Activated CD8-positive, alpha-beta memory T cell treated with anti-CD3 and anti-CD28 coated beads for 36 hours (primary cell): ENCODE measurements around the gene NIT1. TPM values are rescaled to one million over a fixed set of nuclear protein-coding genes. Genes with fewer than 3 reads are reported as not detected.

ENCODE experiments used
- CTCF ChIA-PET: fragments of 350-600 bp; sonication (Branson Sonifier 250); formaldehyde crosslinking; loops from one replicate; lab custom pipeline; 2021; ENCODE audit warnings: antibody characterized with exemption; lab: Charles Lee
- POLR2A ChIA-PET: fragments of 350-600 bp; sonication (Branson Sonifier 250); formaldehyde crosslinking; loops from one replicate; lab custom pipeline; 2021; ENCODE audit warnings: antibody characterized with exemption; lab: Charles Lee
- total RNA-seq, 2 experiments: library from RNA; stranded (reverse); gene quantifications; one replicate each; pipeline ENCODE4 v1.2.3, GENCODE V29; 2021

The NIT1 gene, protein sequence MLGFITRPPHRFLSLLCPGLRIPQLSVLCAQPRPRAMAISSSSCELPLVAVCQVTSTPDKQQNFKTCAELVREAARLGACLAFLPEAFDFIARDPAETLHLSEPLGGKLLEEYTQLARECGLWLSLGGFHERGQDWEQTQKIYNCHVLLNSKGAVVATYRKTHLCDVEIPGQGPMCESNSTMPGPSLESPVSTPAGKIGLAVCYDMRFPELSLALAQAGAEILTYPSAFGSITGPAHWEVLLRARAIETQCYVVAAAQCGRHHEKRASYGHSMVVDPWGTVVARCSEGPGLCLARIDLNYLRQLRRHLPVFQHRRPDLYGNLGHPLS
- 10 to 100 TPM; 38.6 to 40.3 TPM for total RNA-seq

DNA sequence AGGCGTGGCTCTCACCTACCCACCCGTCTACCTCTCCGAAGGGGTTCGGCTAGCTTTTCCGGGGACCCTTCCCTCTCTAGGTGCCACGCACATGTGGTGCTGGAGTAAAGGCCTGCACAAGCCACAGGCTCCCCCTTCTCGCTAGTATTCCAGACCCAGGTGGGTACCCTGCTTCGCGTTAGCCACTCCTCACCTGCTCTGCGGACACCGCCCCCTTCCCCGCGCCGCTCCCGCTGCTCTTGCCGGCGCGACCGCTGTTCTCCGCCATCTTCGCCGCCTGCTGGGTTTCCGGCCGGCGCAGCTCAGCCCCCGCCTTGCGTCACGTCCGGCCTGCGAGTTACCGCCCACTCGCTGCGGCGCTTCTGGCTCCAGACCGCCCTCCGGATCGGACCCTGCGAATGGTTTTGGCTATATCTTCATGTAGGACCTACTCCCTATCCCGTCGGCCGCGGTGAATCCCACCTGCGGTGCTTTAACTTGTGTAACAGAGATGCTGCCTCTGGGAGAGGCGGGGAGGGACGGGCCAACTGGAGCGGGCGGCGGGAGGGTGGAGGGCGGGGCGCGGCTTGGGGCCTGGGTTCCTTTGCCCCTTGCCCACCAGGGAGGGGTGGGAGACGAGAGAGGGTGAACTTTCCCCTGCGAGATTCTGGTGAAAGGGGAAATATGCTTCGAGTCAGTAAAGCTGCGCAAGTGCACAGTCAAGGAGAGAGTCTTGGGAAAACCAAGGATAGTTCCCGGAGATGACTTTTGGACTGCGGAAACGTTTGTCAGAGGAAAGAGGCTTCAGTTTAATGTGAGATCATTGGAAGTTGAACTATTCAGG lies at the start of gene NIT1, which contains the start of gene PFDN2:
Gene NIT1, plus strand, starts transcription at position 347 of the 823 bp plus-strand sequence. Its CDS starts 72 bp downstream, at position 419.
Gene PFDN2, minus strand, starts transcription at position 279 of the 823 bp plus-strand sequence. Its CDS starts 11 bp downstream, at position 268.
- CTCF ChIA-PET, result interaction anchor here (0.9 to 1.9 kb wide), 4 partner anchors 13 to 76 kb away, joined by 3 to 10 read pairs (median 4); partner anchors contain the start of genes ARHGAP30 and PPOX
- POLR2A ChIA-PET, result interaction anchor here (0.8 to 3.3 kb wide), 10 partner anchors 11 to 188 kb away, joined by 3 to 23 read pairs (median 4); partner anchors contain the start of genes ARHGAP30, DEDD, PPOX and UFC1

- ChIA-PET CTCF (interaction anchor here (0.6 to 5.3 kb wide), 11 partner anchors 8 to 67 kb away, joined by 3 to 42 read pairs (median 4); partner anchors contain the start of genes KLHDC9, NIT1, PFDN2 and USF1), POLR2A (interaction anchor here (1.0 to 3.9 kb wide), 7 partner anchors 7 to 64 kb away, joined by 3 to 45 read pairs (median 6); partner anchors contain the start of genes F11R, NIT1, PFDN2 and TSTD1)
These were observed 49.3 kb upstream of the NIT1 start for GRCh38 chr1:161068306-161069234.

- POLR2A ChIA-PET, result interaction anchor here (0.8 to 3.9 kb wide), 9 partner anchors 8 to 64 kb away, joined by 3 to 45 read pairs (median 6); partner anchors contain the start of genes F11R, KLHDC9, NIT1 and PFDN2
These were observed 48.7 kb upstream of the NIT1 start for GRCh38 chr1:161069241-161069640.

DNA sequence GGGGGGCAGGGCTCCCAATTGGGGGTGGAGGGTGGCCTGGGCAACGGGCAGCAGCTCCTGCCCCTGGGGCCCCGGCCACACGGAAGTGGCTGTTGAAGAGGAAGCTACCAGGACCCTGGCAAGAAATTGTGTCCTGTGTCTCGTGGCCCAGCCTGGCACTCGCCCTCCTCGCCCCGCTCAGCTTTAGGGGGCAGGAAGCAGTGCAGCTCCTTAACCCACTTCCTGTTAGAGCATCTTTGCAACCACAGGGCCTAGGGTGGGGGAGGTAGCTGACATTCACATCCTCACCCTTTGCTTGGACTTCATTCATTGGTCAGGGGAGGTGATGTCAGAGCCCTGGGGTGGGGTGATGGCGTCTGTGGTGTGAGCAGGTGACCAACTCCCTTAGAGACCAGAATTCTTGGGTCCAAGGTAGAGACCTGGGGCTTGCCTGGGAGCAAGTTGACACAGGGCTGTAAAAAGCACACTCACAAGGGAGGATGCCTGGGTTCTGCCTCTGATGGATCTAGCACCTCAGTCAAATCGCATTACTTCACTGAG lies 48.1 kb upstream of the NIT1 start, which contains the start of gene ARHGAP30:
Gene ARHGAP30, minus strand, starts transcription at position 161 of the 540 bp plus-strand sequence. CDS start 267 bp downstream, outside the sequence.
- ChIA-PET POLR2A (interaction anchor here (0.6 to 3.9 kb wide), 11 partner anchors 9 to 63 kb away, joined by 3 to 45 read pairs (median 4); partner anchors contain the start of genes F11R, KLHDC9, NIT1 and PFDN2), CTCF (interaction anchor here (0.9 to 5.3 kb wide), 10 partner anchors 9 to 64 kb away, joined by 3 to 42 read pairs (median 6); partner anchors contain the start of genes KLHDC9, NIT1, PFDN2 and USF1)

More at GRCh38 chr1:161069241-161069640, 48.7 kb upstream of the NIT1 start:
- CTCF ChIA-PET, result interaction anchor here (0.8 to 5.3 kb wide), 9 partner anchors 8 to 48 kb away, joined by 3 to 42 read pairs (median 6); partner anchors contain the start of genes KLHDC9, NIT1, PFDN2 and USF1

DNA sequence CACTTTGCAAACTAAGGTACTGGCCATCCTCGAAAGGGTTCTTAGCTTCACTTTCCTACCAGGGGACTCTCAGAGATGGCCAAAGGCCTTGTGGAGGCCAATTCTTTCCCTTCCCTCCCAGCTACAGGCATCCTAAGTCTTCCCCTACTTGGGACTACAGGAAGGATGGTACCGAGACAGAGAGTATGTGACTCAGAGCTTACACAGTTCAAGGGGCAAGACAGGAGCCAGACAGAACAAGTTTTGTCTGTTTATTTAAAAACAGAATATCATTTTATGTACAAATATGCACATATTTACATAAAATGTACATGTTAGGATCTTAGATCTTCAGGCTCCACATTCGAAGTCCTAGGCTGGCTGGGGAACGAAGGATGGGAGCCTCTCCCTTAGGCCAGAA lies 47.1 kb upstream of the NIT1 start:
- POLR2A ChIA-PET, result interaction anchor here (1.3 to 3.9 kb wide), 5 partner anchors 10 to 50 kb away, joined by 3 to 45 read pairs (median 6); partner anchors contain the start of genes F11R, KLHDC9, NIT1 and PFDN2
- CTCF ChIA-PET, result interaction anchor here (0.9 to 5.3 kb wide), 9 partner anchors 9 to 63 kb away, joined by 3 to 42 read pairs (median 4); partner anchors contain the start of genes KLHDC9, NIT1 and PFDN2

- CTCF ChIA-PET, result interaction anchor here (0.7 to 3.5 kb wide), 12 partner anchors 10 to 86 kb away, joined by 3 to 11 read pairs (median 4); partner anchors contain the start of genes NIT1, PFDN2, TSTD1 and USF1
- POLR2A ChIA-PET, result interaction anchor here (0.6 kb wide), 1 partner anchor 286 kb away, joined by 7 read pairs; no protein-coding TSS in a partner anchor
These were observed 46.0 kb upstream of the NIT1 start for GRCh38 chr1:161071886-161072371.

- ChIA-PET POLR2A (no interaction called here), CTCF (interaction anchor here (0.7 to 2.1 kb wide), 5 partner anchors 18 to 49 kb away, joined by 3 to 11 read pairs (median 6); partner anchors contain the start of gene TSTD1)
These were observed 45.0 kb upstream of the NIT1 start for GRCh38 chr1:161072751-161073449.

GRCh38 chr1:161073474-161074121 lies 44.3 kb upstream of the NIT1 start:
- CTCF ChIA-PET, result no interaction called here
- POLR2A ChIA-PET, result no interaction called here

- ChIA-PET CTCF (no interaction called here), POLR2A (no interaction called here)
These were observed 43.1 kb upstream of the NIT1 start for GRCh38 chr1:161074676-161075368.

- ChIA-PET POLR2A (no interaction called here), CTCF (no interaction called here)
These were observed 41.5 kb upstream of the NIT1 start for GRCh38 chr1:161076410-161076809.

DNA sequence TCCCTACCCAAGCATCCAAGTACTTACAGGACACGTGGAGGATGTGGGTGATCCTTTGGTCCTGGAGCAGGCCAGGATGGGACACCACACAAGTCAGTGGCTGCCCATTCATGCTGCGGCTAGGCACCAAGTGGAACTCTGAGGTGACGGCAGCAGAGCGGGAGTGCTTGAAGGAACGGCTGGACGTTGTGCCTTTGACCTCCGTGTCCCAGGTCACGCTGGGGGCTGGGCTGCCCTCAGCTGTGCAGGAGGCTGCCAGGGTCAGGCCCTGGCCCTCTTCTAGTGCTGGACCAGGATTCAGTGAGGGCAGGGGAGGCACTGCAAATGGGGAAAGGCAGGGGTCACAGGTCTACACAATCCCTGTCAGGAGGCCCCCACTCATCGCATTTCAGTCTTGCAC lies 40.5 kb upstream of the NIT1 start:
- ChIA-PET POLR2A (no interaction called here), CTCF (no interaction called here)

- ChIA-PET CTCF (interaction anchor here (0.7 to 1.5 kb wide), 5 partner anchors 9 to 88 kb away, joined by 3 to 4 read pairs (median 3); partner anchors contain the start of genes KLHDC9 and NECTIN4), POLR2A (interaction anchor here (0.7 kb wide), 1 partner anchor 10 kb away, joined by 3 read pairs; the partner anchor contains the start of gene ARHGAP30)
These were observed 38.3 kb upstream of the NIT1 start for GRCh38 chr1:161079436-161080110.

- POLR2A ChIA-PET, result interaction anchor here (0.7 kb wide), 1 partner anchor 11 kb away, joined by 3 read pairs; the partner anchor contains the start of gene ARHGAP30
- CTCF ChIA-PET, result interaction anchor here (0.9 to 1.5 kb wide), 4 partner anchors 9 to 17 kb away, joined by 3 to 4 read pairs (median 3); partner anchors contain the start of genes KLHDC9 and NECTIN4
These were observed 37.2 kb upstream of the NIT1 start for GRCh38 chr1:161080441-161081405.
